GM12878 (cell line): ENCODE results near the gene HSF5.

Experiments
- ASH2L ChIP-seq: fragments of 300-600, 200-600 bp; sonication (generic); IDR thresholded peaks from 2 replicates; pipeline ENCODE4 v1.6.1; 2017; ENCODE audit warnings: low read depth, mild to moderate bottlenecking, borderline replicate concordance
- BMI1 ChIP-seq: fragments of 450-650 bp; IDR thresholded peaks from 2 replicates; pipeline ENCODE4 v1.6.1; 2016; ENCODE audit warnings: mild to moderate bottlenecking, moderate library complexity, borderline replicate concordance
- CEBPB ChIP-seq, 2 experiments: fragments of 150-350 bp in 1 of 2; IDR thresholded peaks; 2 replicates each; pipeline ENCODE4 v1.6.1; 2012 to 2014; ENCODE audit warnings: low read depth in 2 of 2, low read length in 2 of 2, borderline replicate concordance in 1 of 2, inconsistent platforms in 1 of 2
- CTCF ChIP-seq, 3 experiments: IDR thresholded peaks in 2 of 3; conservative IDR thresholded peaks in 1 of 3; 2 replicates each; pipeline ENCODE4 v1.5.1; 2011; ENCODE audit warnings: low read depth in 3 of 3, low read length in 3 of 3, mild to moderate bottlenecking in 3 of 3, control low read depth in 2 of 3, moderate library complexity in 2 of 3, inconsistent platforms in 1 of 3, mixed read lengths in 1 of 3; ENCODE audit not compliant: control insufficient read depth in 2 of 3, insufficient read depth in 1 of 3; ENCODE audit errors: extremely low read depth in 1 of 3
- EZH2 ChIP-seq: IDR thresholded peaks from 2 replicates; pipeline ENCODE4 v1.6.1; 2012; ENCODE audit warnings: low read depth, mild to moderate bottlenecking, control low read depth, inconsistent platforms, low read length, borderline replicate concordance; ENCODE audit not compliant: control insufficient read depth
- MAX ChIP-seq: IDR thresholded peaks from 2 replicates; pipeline ENCODE4 v1.6.1; 2012; ENCODE audit warnings: low read depth, low read length, improper control_type of control experiment
- MXI1 ChIP-seq: fragments of 150-350 bp; IDR thresholded peaks from 2 replicates; pipeline ENCODE4 v1.6.1; 2011; ENCODE audit warnings: low read depth, mild to moderate bottlenecking, inconsistent platforms, low read length, improper control_type of control experiment
- POLR2A ChIP-seq: IDR thresholded peaks from 2 replicates; pipeline ENCODE4 v1.6.1; 2011; ENCODE audit warnings: low read depth, mild to moderate bottlenecking, low read length
- POU2F2 ChIP-seq: IDR thresholded peaks from 3 replicates; pipeline ENCODE4 v1.6.1; 2011; ENCODE audit warnings: low read depth, mild to moderate bottlenecking, low read length, borderline replicate concordance
- RAD21 ChIP-seq: IDR thresholded peaks from 2 replicates; pipeline ENCODE4 v1.6.1; 2011; ENCODE audit warnings: mild to moderate bottlenecking, low read depth, low read length, moderate library complexity; ENCODE audit not compliant: insufficient read depth

GRCh38 chr17:58532555-58532951, 44.3 kb upstream of the HSF5 start:
- TF ChIP-seq MAX (no peak), ASH2L (no peak), EZH2 (no peak), CEBPB (IDR thresholded peaks at IDR 0.05; ENCODE audit: borderline replicate concordance in 1 of 2, low read depth in 2 of 2, low read length in 2 of 2) (no peak), POLR2A (no peak), POU2F2 (no peak), RAD21 (no peak), CTCF (IDR thresholded peaks at IDR 0.05 in 2 of 3, conservative IDR thresholded peaks at IDR 0.05 in 1 of 3; ENCODE audit: control insufficient read depth in 2 of 3, extremely low read depth in 1 of 3, insufficient read depth in 1 of 3, low read depth in 3 of 3, low read length in 3 of 3) (no peak), BMI1 (no peak), MXI1 (no peak)
